DOHH2 (cell line): ENCODE data around the gene DZIP1L.

Experiments used
- CTCF ChIP-seq: fragments of 200-600 bp; sonication (generic); IDR thresholded peaks from one replicate; pipeline ENCODE4 v1.5.1; 2014; ENCODE audit warnings: antibody characterized with exemption, mild to moderate bottlenecking, low read depth, low read length; ENCODE audit not compliant: poor library complexity, severe bottlenecking
- EZH2phosphoT487 ChIP-seq: fragments of 200-600 bp; sonication (generic); IDR thresholded peaks from 2 replicates; pipeline ENCODE4 v1.6.1; 2017; ENCODE audit warnings: borderline replicate concordance, mild to moderate bottlenecking, antibody characterized with exemption, low read length, moderate library complexity, mixed read lengths

DNA sequence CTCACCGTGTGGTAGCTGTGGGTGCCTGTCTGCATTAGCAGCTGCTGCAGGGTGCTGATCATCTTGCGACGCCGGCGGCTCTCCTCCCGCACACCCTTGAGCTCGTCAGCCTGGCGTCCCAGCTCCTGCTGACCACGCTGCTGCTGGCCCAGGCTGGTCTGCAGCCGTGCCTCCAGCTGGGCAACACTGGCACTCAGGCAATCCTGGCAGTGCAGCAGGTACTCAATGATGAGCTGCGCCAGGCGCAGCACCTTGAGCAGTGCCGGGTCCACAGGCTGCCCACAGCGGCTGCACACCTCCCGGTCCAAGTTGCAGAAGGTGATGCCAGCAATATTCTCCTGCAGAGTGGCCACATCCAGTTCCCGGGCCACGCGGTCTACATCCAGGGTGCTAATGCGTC is 11.9 kb downstream of the DZIP1L start:
- no peak for TF ChIP-seq CTCF
- TF ChIP-seq EZH2phosphoT487: no peak
